GM23248 (cell line): ENCODE data around the gene CLDN7. TPM values are rescaled to one million over a fixed set of nuclear protein-coding genes. Genes with fewer than 3 reads are reported as not detected.
A peak's percentile ranks its signal among the peaks of the same experiment; 100 is the strongest.

Experiments used
- DNase-seq: peaks from one replicate; pipeline ENCODE4 v3.0.0-alpha.2; 2015
- H2AFZ ChIP-seq: fragments of 200-600 bp; sonication (generic); 2 replicates; pipeline ENCODE4 v1.6.1; 2016; ENCODE audit warnings: antibody characterized with exemption
- H3F3A ChIP-seq: fragments of 200-600 bp; sonication (generic); 2 replicates; pipeline ENCODE4 v1.6.1; 2016; ENCODE audit warnings: mild to moderate bottlenecking, antibody characterized with exemption, mixed run types; ENCODE audit not compliant: insufficient read depth
- H3K27ac ChIP-seq: fragments of 200-600 bp; sonication (generic); 2 replicates; pipeline ENCODE4 v1.5.1; 2016; ENCODE audit warnings: mild to moderate bottlenecking
- H3K27me3 ChIP-seq: fragments of 200-600 bp; sonication (generic); replicated peaks from 2 replicates; pipeline ENCODE4 v1.6.1; 2016; ENCODE audit warnings: mild to moderate bottlenecking; ENCODE audit not compliant: insufficient read depth
- H3K36me3 ChIP-seq: fragments of 200-600 bp; sonication (generic); 2 replicates; pipeline ENCODE4 v1.6.1; 2016; ENCODE audit warnings: low read depth, mild to moderate bottlenecking
- H3K4me1 ChIP-seq: fragments of 200-600 bp; sonication (generic); 2 replicates; pipeline ENCODE4 v1.6.1; 2016; ENCODE audit warnings: mild to moderate bottlenecking; ENCODE audit not compliant: insufficient read depth
- H3K4me2 ChIP-seq: fragments of 200-600 bp; sonication (generic); one replicate; pipeline ENCODE4 v1.6.1; 2016; ENCODE audit warnings: mild to moderate bottlenecking; ENCODE audit not compliant: unreplicated experiment
- H3K4me3 ChIP-seq: fragments of 200-600 bp; sonication (generic); 2 replicates; pipeline ENCODE4 v1.5.1; 2016; ENCODE audit warnings: mild to moderate bottlenecking
- H3K79me2 ChIP-seq: fragments of 200-600 bp; sonication (generic); 2 replicates; pipeline ENCODE4 v1.6.1; 2016; ENCODE audit warnings: mild to moderate bottlenecking; ENCODE audit not compliant: insufficient read depth
- H3K9ac ChIP-seq: fragments of 200-600 bp; sonication (generic); 2 replicates; pipeline ENCODE4 v1.6.1; 2016; ENCODE audit warnings: mild to moderate bottlenecking
- H3K9me2 ChIP-seq: fragments of 200-600 bp; sonication (generic); 2 replicates; pipeline ENCODE4 v1.6.1; 2016; ENCODE audit warnings: mixed run types, mild to moderate bottlenecking, moderate library complexity; ENCODE audit not compliant: insufficient read depth
- H3K9me3 ChIP-seq: fragments of 200-600 bp; sonication (generic); one replicate; pipeline ENCODE4 v1.6.1; 2017; ENCODE audit warnings: low read depth
- H4K20me1 ChIP-seq: fragments of 200-600 bp; sonication (generic); 2 replicates; pipeline ENCODE4 v1.6.0; 2016; ENCODE audit not compliant: insufficient read depth
- EZH2 ChIP-seq: fragments of 200-600 bp; sonication (generic); IDR thresholded peaks from 2 replicates; pipeline ENCODE4 v1.6.1; 2018; ENCODE audit warnings: antibody characterized with exemption, mild to moderate bottlenecking; ENCODE audit not compliant: insufficient read depth, poor library complexity, severe bottlenecking
- EZH2phosphoT487 ChIP-seq: fragments of 200-600 bp; sonication (generic); IDR thresholded peaks from 2 replicates; pipeline ENCODE4 v1.6.1; 2018; ENCODE audit warnings: antibody characterized with exemption, moderate library complexity, mild to moderate bottlenecking, low read depth; ENCODE audit not compliant: insufficient read depth
- WGBS, 2 experiments: methylation state at CpG; one replicate each; pipeline ENCODE4 v1.1.6; 2015 to 2017; ENCODE audit warnings: low lambda C conversion rate in 2 of 2, low coverage in 1 of 2; ENCODE audit errors: missing lambda C conversion rate in 2 of 2; 5-methylcytosine and 5-hydroxymethylcytosine counted together
- in situ Hi-C: fragments of 300-500 bp; cut with MboI; formaldehyde crosslinking; loops from 2 replicates; pipeline ENCODE4 v1.15.0; 2020
- polyA plus RNA-seq: library from polyadenylated mRNA; unstranded; fragments of >200 nt; fragmentation: Nextera tagmentation; extraction: Ambion mirVana; gene quantifications from 2 replicates; pipeline ENCODE4 v1.2.1, GENCODE V29; 2016
- total RNA-seq: library from RNA; depleted of rRNA; stranded (reverse); fragments of >200 nt; shearing (Covaris generic); gene quantifications from 2 replicates; pipeline ENCODE4 v1.2.3, GENCODE V29; 2014

CLDN7 gene
- total and polyA plus RNA-seq, 2 experiments from 2014 or later: 2.3 to 4.5 TPM

DNA sequence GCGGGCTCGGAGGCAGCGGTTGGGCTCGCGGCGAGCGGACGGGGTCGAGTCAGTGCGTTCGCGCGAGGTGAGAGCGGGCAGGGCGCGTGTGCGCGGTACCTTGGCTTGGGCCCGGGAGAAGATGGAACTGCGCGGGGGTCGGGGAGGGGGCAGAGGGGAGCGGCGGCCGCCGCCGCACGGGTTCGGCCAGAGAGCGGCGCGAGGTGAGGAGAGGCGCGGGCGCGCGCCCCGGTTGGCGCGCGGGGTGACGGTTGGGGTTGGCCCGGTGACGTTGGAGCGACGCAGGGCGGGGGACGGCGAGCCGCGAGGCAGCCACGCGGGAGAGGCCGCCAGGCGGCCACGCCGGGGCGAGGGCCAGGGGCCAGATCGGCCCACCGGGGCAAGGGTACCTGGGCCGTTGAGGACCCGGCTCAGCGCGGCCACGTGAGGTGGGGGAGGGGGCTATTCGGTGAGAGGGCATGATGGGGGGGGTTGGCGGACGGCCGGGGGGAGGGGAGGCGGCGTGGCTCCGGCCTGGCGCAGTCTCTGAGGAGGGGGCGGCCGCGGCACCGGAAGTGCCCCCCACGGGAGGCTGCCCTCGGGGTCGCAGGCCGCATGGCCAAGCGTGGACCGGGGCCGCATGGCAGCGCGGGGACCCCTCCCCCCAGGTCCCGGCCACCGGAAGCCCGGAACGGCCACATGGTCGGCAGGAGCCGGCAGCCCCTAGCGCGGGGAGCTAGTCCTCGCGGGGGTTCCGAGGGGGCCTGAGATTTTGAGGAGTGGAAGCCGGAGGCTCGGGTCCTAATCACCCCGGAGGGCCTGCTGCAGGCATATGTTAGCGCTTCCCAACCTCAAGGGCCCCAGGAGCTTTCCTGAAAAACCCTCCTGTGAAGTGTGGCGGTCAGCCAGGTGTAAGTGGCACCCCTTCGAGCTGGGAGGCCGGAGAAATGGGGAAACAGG, 45.7 kb upstream of the CLDN7 start:
- Histone ChIP-seq H3F3A (peaks cover 50% of the 10 kb centered on the region), H3K4me1 (peaks cover 29% of the 10 kb centered on the region), H3K36me3 (peaks cover 35% of the 10 kb centered on the region), H3K79me2 (peaks cover 56% of the 10 kb centered on the region), H3K4me2 (peak overlapping the region; percentile 98), H4K20me1 (peaks cover 19% of the 10 kb centered on the region), H2AFZ (no peak overlapping the region), H3K27me3 (no peaks in the 10 kb centered on the region), H3K9me2 (no peaks in the 10 kb centered on the region), H3K9ac (peak overlapping the region; percentile 98), H3K27ac (peak overlapping the region; percentile 96), H3K4me3 (peak overlapping the region; percentile 91), H3K9me3 (no peaks in the 10 kb centered on the region)
- WGBS, 2 experiments: 1 to 2% methylated on average over 42 to 78 of the region's 104 CpGs
- in situ Hi-C loops: no loop called here
- TF ChIP-seq EZH2phosphoT487 (no peak), EZH2 (no peak)
- peak; percentile 79 for DNase-seq

GRCh38 chr17:7306911-7307685, 44.8 kb upstream of the CLDN7 start, which contains the start of gene EIF5A:
Gene EIF5A, plus strand, starts transcription at chr17:7307628. Its CDS starts 2,008 bp downstream, at chr17:7309636.
- in situ Hi-C loops: no loop called here
- TF ChIP-seq EZH2 (no peak), EZH2phosphoT487 (no peak)

DNA sequence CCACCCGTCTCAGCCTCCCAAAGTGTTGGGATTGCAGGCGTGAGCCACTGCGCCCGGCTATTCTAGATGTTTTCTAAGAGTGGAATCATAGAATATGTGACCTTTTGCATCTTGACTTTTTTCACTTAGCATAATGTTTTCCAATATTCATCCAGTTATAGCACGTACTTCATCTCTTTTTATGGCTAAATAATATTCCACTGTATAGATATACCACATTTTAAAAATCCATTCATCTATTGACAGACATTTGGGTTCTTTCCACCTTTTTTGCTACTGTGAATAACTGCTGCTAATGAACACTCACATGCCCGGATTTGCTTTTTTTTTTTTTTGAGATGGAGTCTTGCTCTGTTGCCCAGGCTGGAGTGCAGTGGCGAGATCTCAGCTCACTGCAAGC, 41.9 kb upstream of the CLDN7 start:
- Histone ChIP-seq H3F3A (peaks cover 14% of the 10 kb centered on the region), H3K27me3 (no peaks in the 10 kb centered on the region; the same call in 1 of the 2 replicates), H3K4me3 (no peak overlapping the region), H3K9me2 (no peaks in the 10 kb centered on the region), H4K20me1 (peaks cover 2% of the 10 kb centered on the region), H3K9me3 (no peaks in the 10 kb centered on the region), H3K4me1 (peaks cover 1% of the 10 kb centered on the region), H3K9ac (no peak overlapping the region), H3K79me2 (peaks cover 18% of the 10 kb centered on the region), H2AFZ (no peak overlapping the region), H3K36me3 (0 out of 2 replicates have a peak, but pooled peaks cover under 1% of the 10 kb centered on the region), H3K27ac (no peak overlapping the region), H3K4me2 (no peak overlapping the region)
- no peak for TF ChIP-seq EZH2phosphoT487
- no peak for TF ChIP-seq EZH2
- no peak for DNase-seq
- WGBS, 2 experiments: 83 to 84% methylated on average over 7 of the region's 7 CpGs
- in situ Hi-C loops: no loop called here

More at GRCh38 chr17:7306911-7307685, 44.8 kb upstream of the CLDN7 start, which contains the start of gene EIF5A:
- Histone ChIP-seq H3K4me1 (peaks cover 23% of the 10 kb centered on the region), H3K9ac (peak within 1 kb of the TSS; percentile 98), H3K9me3 (no peaks in the 10 kb centered on the region), H3K4me3 (peak within 1 kb of the TSS; percentile 91), H4K20me1 (peaks cover 19% of the 10 kb centered on the region), H3F3A (peaks cover 41% of the 10 kb centered on the region), H3K27ac (peak within 1 kb of the TSS; percentile 96), H3K9me2 (no peaks in the 10 kb centered on the region), H3K4me2 (peak within 1 kb of the TSS; percentile 98), H3K27me3 (no peaks in the 10 kb centered on the region), H3K36me3 (peaks cover 26% of the 10 kb centered on the region), H3K79me2 (peaks cover 47% of the 10 kb centered on the region), H2AFZ (peak within 1 kb of the TSS; percentile 96)
- DNase-seq: peak; percentile 100
- 1 to 2% methylated on average over 55 to 64 of the region's 64 CpGs for WGBS, 2 experiments

DNA sequence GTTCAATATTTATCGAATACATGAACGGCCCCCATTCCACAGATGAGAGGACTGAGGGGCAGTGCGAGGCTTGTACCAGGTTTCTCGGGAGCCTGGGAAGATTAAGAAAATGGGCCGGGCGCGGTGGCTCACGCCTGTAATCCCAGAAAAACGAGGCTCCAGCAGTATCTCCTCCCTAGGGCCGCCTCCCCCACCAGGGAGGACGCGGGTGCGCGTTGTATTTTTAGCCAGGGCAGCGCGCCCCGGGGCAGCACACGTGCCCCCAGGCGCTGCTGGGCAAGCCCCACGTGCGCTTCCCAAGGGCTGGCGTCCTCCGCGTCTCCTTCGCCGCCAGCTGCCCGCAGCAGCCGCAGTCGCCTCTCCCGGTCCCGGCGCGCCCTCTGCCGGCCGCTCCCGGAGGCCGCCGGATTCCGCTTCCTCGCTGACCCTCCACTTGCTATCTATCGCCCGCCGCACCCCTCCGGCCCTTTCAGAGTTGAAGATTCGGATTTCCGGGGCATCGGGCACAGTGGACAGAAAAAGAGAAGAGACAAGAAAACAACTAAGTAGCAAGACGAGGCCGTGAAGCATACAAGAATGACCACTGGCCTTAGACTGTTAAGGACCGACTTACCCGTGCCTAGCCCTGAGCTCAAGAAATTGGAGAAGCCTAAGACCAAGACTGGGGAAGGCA, 34.0 kb upstream of the CLDN7 start:
- no peak overlapping the region for H3K27ac ChIP-seq
- no peaks in the 10 kb centered on the region for H3K9me2 ChIP-seq
- no peaks in the 10 kb centered on the region for H3K36me3 ChIP-seq
- peak overlapping the region; percentile 53 for H3K9ac ChIP-seq
- H3F3A ChIP-seq: peaks cover 5% of the 10 kb centered on the region; the same call in 1 of the 2 replicates
- TF ChIP-seq EZH2 (no peak), EZH2phosphoT487 (no peak)
- peaks cover 17% of the 10 kb centered on the region for H3K27me3 ChIP-seq
- H3K4me1 ChIP-seq: no peaks in the 10 kb centered on the region
- H2AFZ ChIP-seq: peak overlapping the region; percentile 77
- peak; percentile 95 for DNase-seq
- H3K4me2 ChIP-seq: peak overlapping the region; percentile 44
- H3K4me3 ChIP-seq: peak overlapping the region; percentile 44
- no peaks in the 10 kb centered on the region for H3K79me2 ChIP-seq
- H4K20me1 ChIP-seq: no peaks in the 10 kb centered on the region
- WGBS, 2 experiments: 5 to 6% methylated on average over 46 to 51 of the region's 51 CpGs
- no peaks in the 10 kb centered on the region for H3K9me3 ChIP-seq
- in situ Hi-C loops: no loop called here
